GM21825 (cell line): ENCODE measurements around the gene MBD3L1.
A peak's percentile ranks its signal among the peaks of the same experiment; 100 is the strongest.

Experiments
- ATAC-seq: cut with Tn5 transposase; IDR thresholded peaks from one replicate; pipeline ENCODE4 v1.9.1; 2021; ENCODE audit warnings: mild to moderate bottlenecking, moderate library complexity; ENCODE audit not compliant: unreplicated experiment

MBD3L1 gene

GRCh38 chr19:8832132-8833021, at the start of gene MBD3L1, which contains the start of gene ZNF558:
Gene MBD3L1, plus strand, starts transcription at chr19:8832377. Its CDS starts 10,302 bp downstream, at chr19:8842679.
Gene ZNF558, minus strand, starts transcription at chr19:8832304. Its CDS starts 9,645 bp downstream, at chr19:8822659.
- peak; percentile 82 for ATAC-seq

GRCh38 chr19:8794823-8795222, 37.4 kb upstream of the MBD3L1 start:
- ATAC-seq: no peak

GRCh38 chr19:8806661-8807060, 25.5 kb upstream of the MBD3L1 start:
- no peak for ATAC-seq

- ATAC-seq: no peak
These were observed 20.6 kb upstream of the MBD3L1 start for GRCh38 chr19:8811315-8812172.

- no peak for ATAC-seq
These were observed 18.0 kb upstream of the MBD3L1 start for GRCh38 chr19:8814176-8814575.

GRCh38 chr19:8815780-8816179, 16.4 kb upstream of the MBD3L1 start:
- no peak for ATAC-seq

GRCh38 chr19:8820234-8820633, 11.9 kb upstream of the MBD3L1 start:
- ATAC-seq: no peak

- no peak for ATAC-seq
These were observed 10.4 kb upstream of the MBD3L1 start for GRCh38 chr19:8821748-8822241.

GRCh38 chr19:8826371-8826770, 5.8 kb upstream of the MBD3L1 start:
- ATAC-seq: no peak

GRCh38 chr19:8827277-8827676, 4.9 kb upstream of the MBD3L1 start:
- ATAC-seq: no peak

- no peak for ATAC-seq
These were observed 804 bp upstream of the MBD3L1 start for GRCh38 chr19:8831373-8831772.

- no peak for ATAC-seq
These were observed 395 bp upstream of the MBD3L1 start for GRCh38 chr19:8831832-8832131.

GRCh38 chr19:8835446-8835845, 3.3 kb downstream of the MBD3L1 start:
- ATAC-seq: no peak

GRCh38 chr19:8835877-8836276, 3.7 kb downstream of the MBD3L1 start:
- no peak for ATAC-seq

- no peak for ATAC-seq
These were observed 8.5 kb downstream of the MBD3L1 start for GRCh38 chr19:8840708-8841107.

- no peak for ATAC-seq
These were observed 14.6 kb downstream of the MBD3L1 start for GRCh38 chr19:8846819-8847218.

- no peak for ATAC-seq
These were observed 17.1 kb downstream of the MBD3L1 start for GRCh38 chr19:8849232-8849631.

GRCh38 chr19:8850488-8850887, 18.3 kb downstream of the MBD3L1 start:
- no peak for ATAC-seq

- ATAC-seq: no peak
These were observed 26.1 kb downstream of the MBD3L1 start for GRCh38 chr19:8858260-8858659.

GRCh38 chr19:8866344-8866743, 34.2 kb downstream of the MBD3L1 start:
- ATAC-seq: no peak

- ATAC-seq: no peak
These were observed 45.9 kb downstream of the MBD3L1 start for GRCh38 chr19:8877854-8878705.
